Astrocyte (in vitro differentiated cells and primary cell): Measurements from ENCODE around the gene TBC1D2B. TPM values are rescaled to one million over a fixed set of nuclear protein-coding genes. Genes with fewer than 3 reads are reported as not detected.
A peak's percentile ranks its signal among the peaks of the same experiment; 100 is the strongest.

ENCODE experiments used
- DNase-seq: peaks from one replicate; pipeline ENCODE4 v3.0.0-alpha.2; 2010; ENCODE audit warnings: low read depth
- FAIRE-seq: peaks from 2 replicates; lab custom pipeline; 2011; peaks lifted over from hg19 to GRCh38; lab: Jason Lieb, UNC
- H2AFZ ChIP-seq: 2 replicates; pipeline ENCODE4 v1.6.0; 2012; ENCODE audit warnings: low read depth, low read length, inconsistent platforms
- H3K27ac ChIP-seq: 2 replicates; pipeline ENCODE4 v1.5.1; 2011; ENCODE audit warnings: low read depth, low read length, inconsistent platforms
- H3K27me3 ChIP-seq: 2 replicates; pipeline ENCODE4 v1.6.0; 2011; ENCODE audit warnings: low read length, inconsistent platforms; ENCODE audit not compliant: insufficient read depth
- H3K36me3 ChIP-seq: 2 replicates; pipeline ENCODE4 v1.5.1; 2011; ENCODE audit warnings: low read length, inconsistent platforms; ENCODE audit not compliant: insufficient read depth
- H3K4me1 ChIP-seq: 2 replicates; pipeline ENCODE4 v1.5.1; 2011; ENCODE audit warnings: low read length, inconsistent platforms; ENCODE audit not compliant: insufficient read depth
- H3K4me2 ChIP-seq: 2 replicates; pipeline ENCODE4 v1.6.0; 2012; ENCODE audit warnings: low read length, inconsistent platforms
- H3K4me3 ChIP-seq: 2 replicates; pipeline ENCODE4 v1.5.1; 2011; ENCODE audit warnings: low read depth, mild to moderate bottlenecking, low read length, inconsistent platforms; ENCODE audit not compliant: insufficient read depth
- H3K79me2 ChIP-seq: 2 replicates; pipeline ENCODE4 v1.6.0; 2012; ENCODE audit warnings: mild to moderate bottlenecking, low read length, inconsistent platforms; ENCODE audit not compliant: insufficient read depth
- H3K9ac ChIP-seq: 2 replicates; pipeline ENCODE4 v1.6.0; 2012; ENCODE audit warnings: mild to moderate bottlenecking, low read length, inconsistent platforms
- H3K9me3 ChIP-seq: 2 replicates; pipeline ENCODE4 v1.5.1; 2012; ENCODE audit warnings: low read depth, mild to moderate bottlenecking, low read length, inconsistent platforms; ENCODE audit not compliant: insufficient read depth
- H4K20me1 ChIP-seq: 2 replicates; pipeline ENCODE4 v1.6.0; 2012; ENCODE audit warnings: low read length, inconsistent platforms; ENCODE audit not compliant: insufficient read depth
- H3K27ac Mint-ChIP-seq: one replicate; pipeline ENCODE4 v1.8.0; 2021; ENCODE audit warnings: mild to moderate bottlenecking, mixed read lengths; ENCODE audit not compliant: unreplicated experiment
- H3K27me3 Mint-ChIP-seq: one replicate; pipeline ENCODE4 v1.8.0; 2021; ENCODE audit warnings: low read depth, mixed read lengths; ENCODE audit not compliant: unreplicated experiment
- H3K36me3 Mint-ChIP-seq: one replicate; pipeline ENCODE4 v1.8.0; 2021; ENCODE audit warnings: low read depth, mixed read lengths; ENCODE audit not compliant: unreplicated experiment
- H3K4me1 Mint-ChIP-seq: one replicate; pipeline ENCODE4 v1.8.0; 2021; ENCODE audit warnings: low read depth, mixed read lengths; ENCODE audit not compliant: unreplicated experiment
- H3K4me3 Mint-ChIP-seq: one replicate; pipeline ENCODE4 v1.8.0; 2021; ENCODE audit warnings: mild to moderate bottlenecking, moderate library complexity, mixed read lengths; ENCODE audit not compliant: unreplicated experiment
- H3K9me3 Mint-ChIP-seq: one replicate; pipeline ENCODE4 v1.8.0; 2021; ENCODE audit warnings: mild to moderate bottlenecking, mixed read lengths; ENCODE audit not compliant: unreplicated experiment
- CTCF ChIP-seq: IDR thresholded peaks from 2 replicates; pipeline ENCODE4 v1.5.1; 2011; ENCODE audit warnings: low read depth, mild to moderate bottlenecking, inconsistent platforms, low read length, moderate library complexity; ENCODE audit not compliant: insufficient read depth
- EZH2 ChIP-seq: IDR thresholded peaks from 2 replicates; pipeline ENCODE4 v1.6.1; 2012; ENCODE audit warnings: mild to moderate bottlenecking, low read length, inconsistent platforms; ENCODE audit not compliant: insufficient read depth
- total RNA-seq: library from RNA; stranded (reverse); gene quantifications from 2 replicates; pipeline ENCODE4 v1.2.1, GENCODE V29; 2021

The TBC1D2B gene
- total RNA-seq, 1 donor from 2014 or later: 21.3 TPM

- Histone ChIP-seq H3K4me3 (no peak overlapping the region), H3K27ac (no peak overlapping the region), H4K20me1 (no peaks in the 10 kb centered on the region), H3K9ac (no peak overlapping the region), H2AFZ (no peak overlapping the region), H3K9me3 (no peaks in the 10 kb centered on the region), H3K4me1 (peaks cover 11% of the 10 kb centered on the region), H3K27me3 (no peaks in the 10 kb centered on the region), H3K36me3 (no peaks in the 10 kb centered on the region), H3K79me2 (no peaks in the 10 kb centered on the region), H3K4me2 (peak overlapping the region; percentile 5)
- FAIRE-seq (peak; percentile 64), DNase-seq (peak; percentile 96)
- H3K9me3 Mint-ChIP-seq: no peaks in the 10 kb centered on the region
- H3K36me3 Mint-ChIP-seq: no peaks in the 10 kb centered on the region
- no peak overlapping the region for H3K27ac Mint-ChIP-seq
- H3K4me3 Mint-ChIP-seq: peak overlapping the region; percentile 23
- TF ChIP-seq EZH2 (no peak), CTCF (no peak)
- H3K27me3 Mint-ChIP-seq: peaks cover 34% of the 10 kb centered on the region
- H3K4me1 Mint-ChIP-seq: peaks cover 9% of the 10 kb centered on the region
Observed at GRCh38 chr15:78093242-78094020, 15.9 kb upstream of the TBC1D2B start.

- no peak for FAIRE-seq
- H3K9me3 Mint-ChIP-seq: no peaks in the 10 kb centered on the region
- H3K36me3 Mint-ChIP-seq: no peaks in the 10 kb centered on the region
- H3K4me3 ChIP-seq: no peak within 1 kb of the TSS
- H3K4me2 ChIP-seq: peak within 1 kb of the TSS; percentile 5
- no peak for TF ChIP-seq CTCF
- TF ChIP-seq EZH2: no peak
- no peak within 1 kb of the TSS for H3K4me3 Mint-ChIP-seq
- peak; percentile 18 for DNase-seq
- peaks cover 34% of the 10 kb centered on the region for H3K27me3 Mint-ChIP-seq
- no peaks in the 10 kb centered on the region for H3K27me3 ChIP-seq
- H4K20me1 ChIP-seq: no peaks in the 10 kb centered on the region
- H3K4me1 ChIP-seq: peaks cover 11% of the 10 kb centered on the region
- H3K9me3 ChIP-seq: no peaks in the 10 kb centered on the region
- no peak within 1 kb of the TSS for H3K27ac ChIP-seq
- no peaks in the 10 kb centered on the region for H3K79me2 ChIP-seq
- H3K27ac Mint-ChIP-seq: no peak within 1 kb of the TSS
- H2AFZ ChIP-seq: no peak within 1 kb of the TSS
- no peak within 1 kb of the TSS for H3K9ac ChIP-seq
- H3K4me1 Mint-ChIP-seq: peaks cover 9% of the 10 kb centered on the region
- no peaks in the 10 kb centered on the region for H3K36me3 ChIP-seq
Observed at GRCh38 chr15:78092261-78093041, 14.9 kb upstream of the TBC1D2B start, which contains the start of gene SH2D7. TSS of gene SH2D7 (plus strand) at chr15:78092561. CDS start at chr15:78092585, 24 bp downstream.
